Measurements from ENCODE around the gene C1D.
A peak's percentile ranks its signal among the peaks of the same experiment; 100 is the strongest.
"Not testable (repeated sequence)": the region's sequence is repeated elsewhere in the genome, so short reads cannot be mapped to it uniquely, and the experiment has no call there.

The C1D gene

GRCh38 chr2:68062680-68063387 is at the start of gene C1D:
TSS of gene C1D (minus strand) at chr2:68063004. CDS start at chr2:68047310, 15,694 bp downstream.
- DNase-seq, result peak; percentile 90

DNA sequence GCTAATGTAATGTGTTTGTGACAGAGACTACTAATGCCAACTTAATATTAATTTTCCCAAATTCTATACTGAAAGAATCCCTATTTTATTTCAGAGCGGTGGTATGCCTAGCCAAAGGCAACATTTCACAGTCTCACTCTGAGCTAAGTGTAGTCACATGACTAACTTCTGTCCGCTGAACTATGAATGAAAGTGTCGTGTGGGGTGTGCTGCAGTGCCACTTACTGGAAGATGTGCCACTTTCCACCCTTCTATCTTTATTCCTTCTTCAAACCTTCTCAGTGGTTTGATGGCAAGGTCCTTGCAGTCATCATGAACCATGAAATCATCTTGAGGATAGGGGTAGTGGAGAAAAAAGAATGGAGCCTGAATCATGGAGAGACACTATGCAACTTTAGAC is 47.3 kb upstream of the C1D start:
- no peak for DNase-seq

GRCh38 chr2:68108120-68108519 is 45.3 kb upstream of the C1D start:
- no peak for DNase-seq

DNA sequence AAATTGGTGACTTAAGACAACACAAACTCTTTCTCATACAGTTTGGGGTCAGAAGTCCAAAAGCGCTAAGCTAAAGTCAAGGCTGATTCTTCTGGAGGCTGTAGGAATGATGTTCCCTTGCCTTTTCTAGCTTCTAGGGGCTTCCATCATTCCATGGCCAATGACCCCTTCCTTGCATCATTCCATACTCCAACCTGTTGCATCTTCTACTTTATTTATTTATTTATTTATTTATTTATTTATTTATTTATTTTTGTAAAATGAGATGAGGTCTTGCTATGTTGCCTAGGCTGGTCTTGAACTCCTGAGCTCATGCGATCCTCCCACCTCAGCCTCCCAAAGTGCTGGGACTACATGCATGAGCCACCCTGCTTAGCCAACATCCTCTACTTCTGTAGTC is 44.7 kb upstream of the C1D start:
- no peak for DNase-seq

GRCh38 chr2:68104111-68104835 is 41.5 kb upstream of the C1D start:
- DNase-seq, result no peak

- DNase-seq, result no peak
Measured at GRCh38 chr2:68103709-68104055, 40.9 kb upstream of the C1D start.

DNA sequence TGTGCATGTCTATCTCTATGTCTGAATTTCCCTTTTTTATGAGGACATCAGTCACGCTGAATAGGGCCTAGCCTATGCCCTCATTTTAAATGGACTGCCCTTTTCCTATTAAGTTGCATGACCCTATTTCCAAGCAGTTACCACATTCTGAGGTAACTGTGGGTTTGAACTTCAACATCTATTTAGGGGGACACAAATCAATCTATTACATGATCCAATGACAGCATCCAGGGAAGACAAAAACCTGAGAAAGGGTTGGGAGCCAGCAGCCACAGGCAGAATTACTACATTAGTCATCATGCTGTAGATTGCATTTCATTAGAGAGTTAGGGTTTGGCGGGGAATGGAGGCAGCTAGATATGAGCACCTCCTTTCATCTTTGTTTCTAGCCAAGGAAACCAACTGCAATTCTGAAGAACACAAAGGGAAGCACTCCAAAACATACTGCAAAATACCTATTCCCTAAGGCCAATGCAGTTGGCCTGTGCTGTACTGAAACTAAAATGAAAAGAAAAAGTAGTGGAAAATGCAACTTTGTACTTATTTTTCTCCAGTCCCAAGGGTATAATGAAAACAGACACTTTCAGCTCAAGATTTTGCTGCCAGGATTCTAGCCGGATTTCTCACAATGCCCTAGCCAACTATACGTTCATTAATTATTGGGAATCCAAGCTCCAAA is 40.4 kb upstream of the C1D start:
- no peak for DNase-seq

DNA sequence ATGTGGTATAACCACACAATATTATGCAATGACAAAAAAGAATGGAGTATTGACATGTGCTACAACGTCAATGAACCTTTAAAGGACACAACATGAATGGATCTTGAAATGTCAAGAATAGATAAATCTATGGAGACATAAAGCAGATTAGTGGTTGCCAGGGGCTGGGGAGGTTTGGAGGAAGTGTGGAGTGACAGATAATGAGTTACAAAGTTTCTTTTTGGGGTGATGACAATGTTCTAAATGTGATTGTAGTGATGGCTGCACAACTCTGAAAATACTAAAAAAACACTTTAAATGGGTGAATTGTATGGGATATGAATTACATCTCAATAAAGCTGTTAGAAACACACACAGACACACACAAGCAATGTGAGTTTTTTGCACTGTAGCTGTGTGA is 37.4 kb upstream of the C1D start:
- no peak for DNase-seq

GRCh38 chr2:68099260-68099659 is 36.5 kb upstream of the C1D start:
- no peak for DNase-seq

- no peak for DNase-seq
Measured at GRCh38 chr2:68098291-68098797, 35.5 kb upstream of the C1D start.

GRCh38 chr2:68094111-68094510 is 31.3 kb upstream of the C1D start:
- no peak for DNase-seq

DNA sequence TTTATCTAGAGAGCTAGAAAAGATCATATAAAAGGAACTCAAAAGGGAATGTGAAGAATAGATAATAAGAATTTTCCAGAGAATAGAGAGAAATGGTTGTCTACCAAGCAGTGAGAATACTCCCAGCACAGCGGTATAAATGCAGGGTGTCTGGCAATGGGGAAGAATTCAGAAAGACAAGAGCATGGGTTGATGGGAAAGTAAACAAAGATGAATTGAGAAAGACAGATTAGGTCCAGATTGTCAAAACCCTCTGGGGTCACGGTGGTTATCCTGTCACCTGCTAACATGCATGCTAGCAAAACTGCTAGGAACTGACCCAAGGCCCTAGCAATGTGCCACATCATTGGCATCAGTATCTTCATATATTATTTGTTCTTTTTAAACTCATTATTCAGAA is 30.8 kb upstream of the C1D start:
- no peak for DNase-seq

GRCh38 chr2:68091439-68092034 is 28.7 kb upstream of the C1D start:
- no peak for DNase-seq

DNA sequence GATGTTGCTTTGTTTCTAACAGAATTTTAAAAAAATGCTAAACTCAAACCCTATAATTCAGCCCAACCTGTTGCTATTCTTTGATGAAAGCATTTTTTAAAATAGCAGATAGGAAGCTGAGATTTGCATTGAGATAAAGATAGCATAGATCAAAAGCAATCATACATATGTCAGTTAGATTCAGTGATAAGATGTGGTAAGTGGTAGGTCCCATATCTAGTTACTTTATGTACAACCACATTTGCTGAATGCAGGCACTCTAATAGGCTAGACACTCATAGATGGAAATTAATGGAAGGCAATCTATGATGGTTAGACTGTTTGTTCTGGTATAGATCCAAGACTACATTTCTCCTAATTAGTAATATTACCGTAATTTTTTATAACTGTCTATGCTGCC is 27.2 kb upstream of the C1D start:
- DNase-seq, result no peak

DNA sequence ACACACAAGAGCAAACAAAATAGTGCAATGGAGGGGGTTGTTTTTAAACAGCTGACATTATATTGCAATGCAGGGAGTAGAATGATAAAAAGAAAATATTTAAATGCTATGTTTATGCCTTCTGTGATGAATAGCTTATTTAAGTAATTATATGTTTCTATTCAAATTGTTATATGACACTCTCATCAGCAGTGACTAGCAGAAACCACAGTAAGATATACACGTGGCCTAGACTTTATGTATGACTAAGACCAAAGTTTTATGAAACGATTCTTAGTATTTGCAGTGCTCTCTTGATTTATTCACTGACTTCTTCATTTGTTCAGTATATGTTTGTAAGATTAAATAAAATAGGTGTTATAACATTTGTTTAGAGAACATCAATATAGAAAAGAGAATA is 26.1 kb upstream of the C1D start:
- no peak for DNase-seq

DNA sequence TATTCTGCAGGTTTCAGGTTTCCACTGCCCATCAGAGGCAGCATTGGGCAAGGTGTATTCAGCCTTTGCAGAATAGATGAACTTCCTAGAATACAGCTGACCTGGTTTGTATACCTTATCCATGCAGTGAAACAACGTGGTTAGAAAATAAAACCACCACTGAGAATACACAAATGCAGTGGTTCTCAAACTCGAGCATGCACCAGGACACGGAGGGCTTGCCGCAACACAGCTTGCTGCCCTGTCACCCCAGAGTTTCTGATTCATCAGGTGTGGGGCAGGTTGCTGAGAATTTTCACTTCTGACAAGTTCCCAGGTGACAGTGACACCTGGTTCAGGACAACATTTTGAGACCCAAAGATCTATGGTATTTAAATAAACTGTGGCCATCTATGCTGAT is 23.4 kb upstream of the C1D start:
- DNase-seq, result no peak

DNA sequence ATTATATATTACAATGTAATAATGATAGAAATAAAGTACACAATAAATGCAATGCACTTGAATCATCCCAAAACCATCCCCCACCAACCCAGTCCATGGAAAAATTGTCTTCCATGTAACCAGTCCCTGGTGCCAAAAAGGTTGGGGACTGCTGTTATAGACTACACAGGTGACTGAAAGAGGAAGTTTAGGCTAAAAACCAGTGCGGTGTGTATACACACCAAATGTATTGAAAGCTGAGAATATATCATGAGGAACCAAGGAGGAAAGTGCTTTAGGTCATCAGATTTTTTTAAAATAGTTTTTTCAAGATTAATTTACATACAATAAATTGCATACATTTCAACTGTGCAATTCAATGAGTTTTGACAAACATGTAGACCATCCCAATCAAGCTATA is 20.5 kb upstream of the C1D start:
- DNase-seq, result no peak

GRCh38 chr2:68074050-68074449 is 11.2 kb upstream of the C1D start:
- no peak for DNase-seq

DNA sequence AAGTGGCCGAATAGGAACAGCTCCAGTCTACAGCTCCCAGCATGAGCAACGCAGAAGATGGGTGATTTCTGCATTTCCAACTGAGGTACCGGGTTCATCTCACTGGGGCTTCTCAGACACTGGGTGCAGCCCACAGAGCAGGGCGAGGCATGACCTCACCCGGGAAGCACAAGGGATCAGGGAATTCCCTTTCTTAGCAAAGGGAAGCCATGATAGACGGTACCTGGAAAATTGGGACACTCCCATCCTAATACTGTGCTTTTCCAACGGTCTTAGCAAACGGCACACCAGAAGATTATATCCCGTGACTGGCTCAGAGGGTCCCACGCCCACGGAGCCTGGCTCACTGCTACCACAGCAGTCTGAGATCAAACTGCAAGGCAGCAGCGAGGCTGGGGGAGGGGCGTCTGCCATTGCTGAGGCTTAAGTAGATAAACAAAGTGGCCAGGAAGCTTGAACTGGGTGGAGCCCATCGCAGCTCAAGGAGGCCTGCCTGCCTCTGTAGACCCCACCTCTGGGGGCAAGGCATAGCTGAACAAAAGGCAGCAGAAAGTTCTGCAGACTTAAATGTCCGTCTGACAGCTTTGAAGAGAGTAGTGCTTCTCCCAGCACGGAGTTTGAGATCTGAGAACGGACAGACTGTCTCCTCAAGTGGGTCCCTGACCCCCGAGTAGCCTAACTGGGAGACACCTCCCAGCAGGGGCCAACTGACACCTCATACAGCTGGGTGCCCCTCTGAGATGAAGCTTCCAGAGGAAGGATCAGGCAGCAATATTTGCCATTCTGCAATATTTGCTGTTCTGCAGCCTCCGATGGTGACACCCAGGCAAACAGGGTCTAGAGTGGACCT is 1.2 kb upstream of the C1D start:
- DNase-seq, result not testable (repeated sequence)

GRCh38 chr2:68060652-68061051 is 2.2 kb downstream of the C1D start:
- no peak for DNase-seq

DNA sequence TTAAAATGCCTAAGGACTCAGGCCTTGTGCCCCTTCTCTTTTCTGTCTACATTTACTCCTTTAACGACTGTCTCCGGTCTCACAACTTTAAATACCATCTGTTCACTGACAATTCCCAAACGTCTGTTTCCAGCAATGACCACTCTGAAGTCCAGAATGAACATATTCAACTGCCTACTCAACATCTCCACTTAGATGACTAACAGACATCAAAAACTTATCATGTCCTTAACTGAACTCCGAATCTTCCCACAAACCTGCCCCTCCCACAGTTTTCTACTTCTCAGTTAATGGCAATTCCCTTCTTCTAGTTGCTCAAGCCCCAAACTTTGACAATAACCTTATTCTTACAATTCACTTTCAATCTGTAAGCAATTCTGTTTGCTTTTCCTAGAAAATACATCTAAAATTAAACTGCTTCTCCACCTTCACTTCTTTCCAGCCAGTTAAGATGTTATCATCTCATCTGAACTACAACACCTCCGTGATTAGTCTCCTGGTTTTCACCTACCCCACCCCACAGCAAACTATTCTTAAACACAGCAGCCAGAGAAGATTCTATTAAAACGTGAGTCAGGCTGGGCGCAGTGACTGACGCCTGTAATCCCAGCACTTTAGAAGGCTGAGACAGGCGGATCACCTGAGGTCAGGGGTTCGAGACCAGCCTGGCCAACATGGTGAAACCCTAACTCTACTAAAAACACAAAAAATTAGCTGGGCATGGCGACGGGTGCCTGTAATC is 2.8 kb downstream of the C1D start:
- DNase-seq, result no peak

Data from stimulated activated naive CD4-positive, alpha-beta T cell treated with Interleukin-2 at 50 U/mL for 16 hours (primary cell).